ENCODE measurements around the gene AADACL4. TPM values are rescaled to one million over a fixed set of nuclear protein-coding genes. Genes with fewer than 3 reads are reported as not detected.

AADACL4 gene
- total and polyA plus RNA-seq, 2 donors (not counting 1 experiment from before 2014, with no cell fraction given): not detected

DNA sequence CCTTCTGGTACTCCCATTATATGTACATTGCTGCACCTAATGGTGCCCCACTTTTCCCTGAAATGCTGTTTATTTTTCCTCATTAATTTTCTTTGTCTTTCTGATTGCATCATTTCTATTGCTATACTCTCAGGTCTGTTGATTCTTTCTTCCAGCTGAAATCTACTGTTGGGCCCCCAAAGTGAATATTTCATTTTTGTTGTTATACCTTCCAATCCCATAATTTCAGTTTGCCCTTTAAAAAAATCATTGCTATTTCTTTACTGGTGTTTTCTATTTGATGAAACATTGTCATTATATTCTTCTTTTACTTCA, 3.0 kb upstream of the AADACL4 start:
- peaks cover 5 to 22% (median 20%) of the 10 kb centered on the region in 3 donors for H3K9me3 ChIP-seq (ENCODE audit: control extremely low read depth in 1 of 3, control insufficient read depth in 2 of 3, insufficient read depth in 1 of 3, low read length in 2 of 3)
- intact Hi-C loops (cut with micrococcal nuclease): no loop called here
- no peaks in the 10 kb centered on the region for H3K4me1 Mint-ChIP-seq
- no peak overlapping the region for H3K4me3 Mint-ChIP-seq
- H3K9me3 Mint-ChIP-seq (ENCODE audit: insufficient read depth): peaks cover 4% of the 10 kb centered on the region
- TF ChIP-seq EZH2 (IDR thresholded peaks at IDR 0.05; ENCODE audit: borderline replicate concordance, insufficient read depth, low read depth, low read length, poor library complexity, severe bottlenecking): no peak
- TF ChIP-seq, protein P1, sequence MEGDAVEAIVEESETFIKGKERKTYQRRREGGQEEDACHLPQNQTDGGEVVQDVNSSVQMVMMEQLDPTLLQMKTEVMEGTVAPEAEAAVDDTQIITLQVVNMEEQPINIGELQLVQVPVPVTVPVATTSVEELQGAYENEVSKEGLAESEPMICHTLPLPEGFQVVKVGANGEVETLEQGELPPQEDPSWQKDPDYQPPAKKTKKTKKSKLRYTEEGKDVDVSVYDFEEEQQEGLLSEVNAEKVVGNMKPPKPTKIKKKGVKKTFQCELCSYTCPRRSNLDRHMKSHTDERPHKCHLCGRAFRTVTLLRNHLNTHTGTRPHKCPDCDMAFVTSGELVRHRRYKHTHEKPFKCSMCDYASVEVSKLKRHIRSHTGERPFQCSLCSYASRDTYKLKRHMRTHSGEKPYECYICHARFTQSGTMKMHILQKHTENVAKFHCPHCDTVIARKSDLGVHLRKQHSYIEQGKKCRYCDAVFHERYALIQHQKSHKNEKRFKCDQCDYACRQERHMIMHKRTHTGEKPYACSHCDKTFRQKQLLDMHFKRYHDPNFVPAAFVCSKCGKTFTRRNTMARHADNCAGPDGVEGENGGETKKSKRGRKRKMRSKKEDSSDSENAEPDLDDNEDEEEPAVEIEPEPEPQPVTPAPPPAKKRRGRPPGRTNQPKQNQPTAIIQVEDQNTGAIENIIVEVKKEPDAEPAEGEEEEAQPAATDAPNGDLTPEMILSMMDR (IDR thresholded peaks at IDR 0.05): no peak
- H2AFZ ChIP-seq (ENCODE audit: insufficient read depth, low read depth, low read length, poor library complexity, severe bottlenecking): no peak overlapping the region
- H3K4me3 ChIP-seq (ENCODE audit: control extremely low read depth in 1 of 5, extremely low read depth in 1 of 5, insufficient read depth in 1 of 5, low read depth in 2 of 5, low read length in 4 of 5): no peak overlapping the region
- no peak overlapping the region for H3K9ac ChIP-seq (ENCODE audit: low read length)
- H3K27ac ChIP-seq (ENCODE audit: low read length in 2 of 2): no peak overlapping the region
- H3K27me3 ChIP-seq (replicated peaks in 1 of 4; ENCODE audit: control extremely low read depth in 1 of 4, control insufficient read depth in 3 of 4, insufficient read depth in 4 of 4, low read length in 3 of 4): peaks cover 0 to 7% (median 0%) of the 10 kb centered on the region in 4 experiments
- no peaks in the 10 kb centered on the region for H3K36me3 ChIP-seq (replicated peaks in 1 of 2; ENCODE audit: control extremely low read depth in 1 of 2, control insufficient read depth in 1 of 2, extremely low read depth in 1 of 2, insufficient read depth in 2 of 2, low read length in 1 of 2)
- H3K4me1 ChIP-seq (ENCODE audit: control insufficient read depth in 2 of 2, insufficient read depth in 2 of 2, low read length in 2 of 2): no peaks in the 10 kb centered on the region
- CTCF ChIA-PET: interaction anchor here (2.6 kb wide), 1 partner anchor 17 kb away, joined by 14 read pairs; no protein-coding TSS in a partner anchor
- no peaks in the 10 kb centered on the region for H4K20me1 ChIP-seq (ENCODE audit: control insufficient read depth, insufficient read depth, low read length, poor library complexity, severe bottlenecking)
- no peak for DNase-seq
- H3K79me2 ChIP-seq (ENCODE audit: control insufficient read depth, insufficient read depth, low read length): no peaks in the 10 kb centered on the region
- H3K27ac Mint-ChIP-seq: no peak overlapping the region
- ATAC-seq (ENCODE audit: low read depth): no peak
- no peak overlapping the region for H3K4me2 ChIP-seq (replicated peaks; ENCODE audit: low read depth, low read length, poor library complexity, severe bottlenecking)
- H3K27me3 Mint-ChIP-seq: no peaks in the 10 kb centered on the region
- POLR2A ChIA-PET: no interaction called here

DNA sequence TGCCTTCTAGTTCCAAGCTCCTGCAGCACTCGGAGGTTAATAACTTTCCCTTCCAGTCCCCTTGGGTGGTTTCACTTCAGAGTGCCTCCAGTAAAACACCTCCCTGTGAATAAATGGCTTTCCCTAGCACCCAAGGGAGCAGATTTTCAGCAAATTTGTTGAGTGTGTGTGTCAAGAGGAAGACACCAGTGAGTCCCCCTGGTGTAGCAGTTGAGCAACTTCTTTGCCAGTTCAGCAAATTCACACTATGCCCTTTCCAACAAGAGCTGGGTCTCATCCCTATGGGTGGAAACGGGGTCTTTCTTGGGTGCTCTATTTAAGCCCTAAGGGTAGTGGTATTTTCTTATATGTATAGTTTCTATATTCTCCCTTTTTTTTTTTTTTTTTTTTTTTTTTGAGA, 806 bp upstream of the AADACL4 start:
- CTCF ChIA-PET: no interaction called here

More for the DNA sequence above, 806 bp upstream of the AADACL4 start:
- Mint-ChIP-seq H3K27me3 (peaks cover 4% of the 10 kb centered on the region), H3K27ac (no peak overlapping the region), H3K4me3 (no peak overlapping the region), H3K4me1 (no peaks in the 10 kb centered on the region), H3K9me3 (ENCODE audit: insufficient read depth) (peaks cover 4% of the 10 kb centered on the region)
- Histone ChIP-seq H3K27ac (ENCODE audit: low read length in 2 of 2) (no peak overlapping the region), H2AFZ (ENCODE audit: insufficient read depth, low read depth, low read length, poor library complexity, severe bottlenecking) (no peak overlapping the region), H3K4me2 (replicated peaks; ENCODE audit: low read depth, low read length, poor library complexity, severe bottlenecking) (no peak overlapping the region), H3K79me2 (ENCODE audit: control insufficient read depth, insufficient read depth, low read length) (no peaks in the 10 kb centered on the region), H3K4me1 (ENCODE audit: control insufficient read depth in 2 of 2, insufficient read depth in 2 of 2, low read length in 2 of 2) (no peaks in the 10 kb centered on the region), H3K9me3 (ENCODE audit: control extremely low read depth in 1 of 3, control insufficient read depth in 2 of 3, insufficient read depth in 1 of 3, low read length in 2 of 3) (peaks cover 5 to 22% (median 20%) of the 10 kb centered on the region in 3 donors), H3K4me3 (ENCODE audit: control extremely low read depth in 1 of 5, extremely low read depth in 1 of 5, insufficient read depth in 1 of 5, low read depth in 2 of 5, low read length in 4 of 5) (no peak overlapping the region), H3K36me3 (replicated peaks in 1 of 2; ENCODE audit: control extremely low read depth in 1 of 2, control insufficient read depth in 1 of 2, extremely low read depth in 1 of 2, insufficient read depth in 2 of 2, low read length in 1 of 2) (no peaks in the 10 kb centered on the region), H4K20me1 (ENCODE audit: control insufficient read depth, insufficient read depth, low read length, poor library complexity, severe bottlenecking) (no peaks in the 10 kb centered on the region), H3K9ac (ENCODE audit: low read length) (no peak overlapping the region), H3K27me3 (replicated peaks in 1 of 4; ENCODE audit: control extremely low read depth in 1 of 4, control insufficient read depth in 3 of 4, insufficient read depth in 4 of 4, low read length in 3 of 4) (peaks cover 0 to 6% (median 0%) of the 10 kb centered on the region in 4 experiments)
- WGBS (ENCODE audit: insufficient coverage): no CpG with 5 or more reads among the region's 2 CpGs
- TF ChIP-seq EZH2 (IDR thresholded peaks at IDR 0.05; ENCODE audit: borderline replicate concordance, insufficient read depth, low read depth, low read length, poor library complexity, severe bottlenecking): no peak
- TF ChIP-seq, protein P1 (IDR thresholded peaks at IDR 0.05): no peak
- POLR2A ChIA-PET: no interaction called here
- no peak for DNase-seq
- intact Hi-C loops (cut with micrococcal nuclease): no loop called here
- ATAC-seq (ENCODE audit: low read depth): no peak

All from B cell (primary cell).